Gastrocnemius medialis (tissue), 4 donors: ENCODE data around the gene BTBD19.

Experiments
- CTCF ChIP-seq, 5 experiments: fragments of 450-650 bp in 3 of 5; fragments of 200-600 bp in 2 of 5; sonication (generic) in 2 of 5; IDR thresholded peaks in 4 of 5; conservative IDR thresholded peaks in 1 of 5; 1 replicate in 4 of 5; 2 replicates in 1 of 5; pipeline ENCODE4 v1.5.1; 2016 to 2019; ENCODE audit warnings: antibody characterized with exemption in 5 of 5, mild to moderate bottlenecking in 3 of 5, moderate library complexity in 3 of 5
- POLR2A ChIP-seq, 2 donors: fragments of 450-650 bp; IDR thresholded peaks; one replicate each; pipeline ENCODE4 v1.6.1; 2017; ENCODE audit warnings: antibody characterized with exemption in 2 of 2, mild to moderate bottlenecking in 2 of 2, moderate library complexity in 2 of 2

- TF ChIP-seq CTCF (IDR thresholded peaks at IDR 0.05 in 4 of 5, conservative IDR thresholded peaks at IDR 0.05 in 1 of 5) = no peak
- no peak for TF ChIP-seq POLR2A (IDR thresholded peaks at IDR 0.05)
These were observed 13.0 kb downstream of the BTBD19 start for GRCh38 chr1:44821240-44821715.
